GM12892 (cell line): ENCODE data around the gene LTB4R.

Experiments
- POLR2A ChIP-seq: IDR thresholded peaks from 2 replicates; pipeline ENCODE4 v1.6.1; 2011; ENCODE audit warnings: low read depth, low read length, control low read depth
- POLR2AphosphoS5 ChIP-seq: IDR thresholded peaks from 2 replicates; pipeline ENCODE4 v1.6.1; 2011; ENCODE audit warnings: low read depth, low read length, control low read depth
- TAF1 ChIP-seq: IDR thresholded peaks from 2 replicates; pipeline ENCODE4 v1.6.1; 2011; ENCODE audit warnings: low read depth, mild to moderate bottlenecking, control low read depth, low read length, borderline replicate concordance

GRCh38 chr14:24261969-24262327 lies 49.4 kb upstream of the LTB4R start:
- no peak for TF ChIP-seq POLR2AphosphoS5
- no peak for TF ChIP-seq TAF1
- no peak for TF ChIP-seq POLR2A
